Stimulated activated CD8-positive, alpha-beta memory T cell treated with anti-CD3 and anti-CD28 coated beads, Interleukin-15, amount 100 ng/mL, for 48 hours (primary cell): ENCODE results near the gene PMS2.
"Not testable (repeated sequence)": the region's sequence is repeated elsewhere in the genome, so short reads cannot be mapped to it uniquely, and the experiment has no call there.

Source experiments
- DNase-seq, 2 donors: peaks; one replicate each; pipeline ENCODE4 v3.0.0-alpha.2; 2020; ENCODE audit warnings: low read depth in 2 of 2

Gene PMS2

GRCh38 chr7:5924180-5924579, 84.7 kb downstream of the PMS2 start:
- DNase-seq: not testable (repeated sequence)
